RCC 7860 (cell line): Measurements from ENCODE around the gene NTSR1.

ENCODE experiments used
- DNase-seq: peaks from one replicate; pipeline ENCODE4 v3.0.0-alpha.2; 2015; ENCODE audit warnings: low spot score
- FAIRE-seq: peaks from 2 replicates; lab custom pipeline; 2012; peaks lifted over from hg19 to GRCh38; lab: Jason Lieb, UNC

The NTSR1 gene

DNA sequence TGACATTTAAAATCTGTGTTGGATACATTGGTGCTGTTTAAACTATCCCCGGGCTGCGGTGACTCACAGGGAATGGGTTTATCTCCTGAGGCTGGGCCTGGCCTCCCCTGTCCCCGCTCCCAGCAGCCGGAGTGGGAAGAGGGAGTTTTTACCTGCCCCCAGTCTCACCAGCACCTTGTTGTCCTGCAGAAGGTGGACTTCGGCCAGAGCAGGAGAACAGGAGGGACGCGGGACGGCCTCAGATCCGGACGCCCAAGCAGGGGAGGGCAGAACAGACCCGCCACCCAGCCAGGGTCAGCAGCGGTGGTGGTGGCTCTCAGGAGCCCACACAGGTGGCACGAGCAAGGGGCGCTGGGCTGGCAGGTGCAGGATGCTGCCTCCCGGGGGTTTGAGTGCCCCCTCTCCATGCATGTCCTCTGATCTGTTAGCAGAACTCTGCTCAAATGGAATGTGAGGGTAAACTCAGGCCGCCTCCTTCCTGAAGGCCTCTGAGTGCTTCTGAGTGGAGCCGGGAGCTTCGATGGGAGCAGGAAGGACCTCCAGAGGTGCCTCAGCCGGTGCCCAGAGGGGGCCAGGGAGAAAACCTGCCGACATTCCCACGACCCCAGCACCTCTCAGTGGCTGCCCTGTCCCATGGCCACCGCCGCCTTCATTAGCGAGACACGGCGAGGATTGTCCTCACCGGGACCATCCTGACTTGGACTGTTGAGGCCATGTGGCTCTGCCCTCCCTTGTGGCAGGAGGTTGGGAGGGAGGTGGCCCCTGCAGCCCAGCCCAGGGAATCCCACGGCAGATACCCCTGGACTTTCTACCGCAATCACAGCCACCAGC, 44.2 kb downstream of the NTSR1 start:
- no peak for FAIRE-seq
- DNase-seq: no peak

DNA sequence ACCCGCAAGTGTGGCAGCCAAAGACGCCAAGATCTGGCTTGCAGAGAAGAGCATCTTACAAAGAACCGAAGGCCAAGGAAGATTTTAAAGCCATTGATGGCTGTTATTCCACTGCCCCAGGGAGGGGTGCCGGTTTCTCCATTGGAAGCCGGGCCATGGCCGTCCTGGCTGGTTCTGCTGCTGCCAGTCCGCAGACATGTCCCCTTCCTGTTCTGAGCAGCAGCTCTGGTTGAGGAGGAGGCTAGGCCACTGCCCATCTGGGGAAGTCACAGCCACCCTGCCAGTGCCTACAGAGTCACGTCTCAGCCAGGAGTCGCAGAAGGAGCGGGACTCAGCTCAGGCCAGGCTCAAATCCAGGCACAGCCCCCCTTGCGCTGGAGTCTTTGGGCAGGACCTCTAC, 45.0 kb downstream of the NTSR1 start:
- FAIRE-seq: no peak
- no peak for DNase-seq

DNA sequence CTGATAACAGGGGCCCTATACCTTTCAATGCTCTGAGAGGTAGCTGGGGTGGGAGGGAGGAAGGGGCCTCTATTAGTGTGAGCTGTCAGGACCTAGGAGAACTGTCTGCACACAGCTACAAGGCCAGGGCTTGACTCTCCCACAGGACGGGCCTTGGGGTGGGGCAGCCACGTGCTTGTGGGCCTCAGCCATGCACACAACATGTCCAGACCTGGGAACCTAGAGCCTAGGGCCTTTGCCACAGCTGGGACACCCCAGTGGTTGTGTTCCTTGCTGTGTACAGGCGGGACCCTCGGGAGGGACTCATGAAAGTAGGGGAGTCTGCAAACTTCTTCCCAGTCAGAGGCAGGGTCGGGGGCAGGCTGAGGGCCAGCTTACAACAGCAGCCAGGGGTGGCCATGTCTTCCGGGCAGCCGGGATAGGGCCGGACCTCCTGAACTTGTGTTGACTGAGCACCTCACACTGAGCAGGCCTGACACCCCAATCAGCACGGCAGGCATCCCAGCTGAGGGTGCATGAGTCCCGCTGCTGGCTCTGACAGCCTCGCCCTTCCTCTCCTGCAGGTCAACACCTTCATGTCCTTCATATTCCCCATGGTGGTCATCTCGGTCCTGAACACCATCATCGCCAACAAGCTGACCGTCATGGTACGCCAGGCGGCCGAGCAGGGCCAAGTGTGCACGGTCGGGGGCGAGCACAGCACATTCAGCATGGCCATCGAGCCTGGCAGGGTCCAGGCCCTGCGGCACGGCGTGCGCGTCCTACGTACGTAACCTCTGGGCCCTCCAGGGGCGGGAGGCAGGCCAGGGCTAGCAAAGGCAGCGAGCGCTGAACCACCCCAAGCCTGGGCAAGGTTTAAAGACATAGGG, 45.7 kb downstream of the NTSR1 start:
- no peak for FAIRE-seq
- DNase-seq: no peak

DNA sequence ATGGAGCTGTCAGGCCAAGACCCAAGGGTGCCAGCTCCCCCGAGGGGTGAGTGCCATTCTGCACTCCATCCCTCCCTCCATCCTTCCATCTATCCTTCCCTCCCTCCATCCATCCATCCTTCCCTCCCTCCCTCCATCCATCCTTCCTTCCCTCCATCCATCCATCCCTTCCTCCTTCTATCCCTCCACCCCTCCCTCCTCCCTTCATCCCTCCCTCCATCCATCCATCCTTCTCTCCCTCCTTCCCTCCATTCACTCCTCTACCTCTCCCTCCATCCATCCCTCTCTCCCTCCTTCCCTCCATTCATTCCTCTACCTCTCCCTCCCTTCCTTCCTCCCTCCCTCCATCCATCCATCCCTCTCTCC, 46.3 kb downstream of the NTSR1 start:
- FAIRE-seq: no peak
- no peak for DNase-seq

DNA sequence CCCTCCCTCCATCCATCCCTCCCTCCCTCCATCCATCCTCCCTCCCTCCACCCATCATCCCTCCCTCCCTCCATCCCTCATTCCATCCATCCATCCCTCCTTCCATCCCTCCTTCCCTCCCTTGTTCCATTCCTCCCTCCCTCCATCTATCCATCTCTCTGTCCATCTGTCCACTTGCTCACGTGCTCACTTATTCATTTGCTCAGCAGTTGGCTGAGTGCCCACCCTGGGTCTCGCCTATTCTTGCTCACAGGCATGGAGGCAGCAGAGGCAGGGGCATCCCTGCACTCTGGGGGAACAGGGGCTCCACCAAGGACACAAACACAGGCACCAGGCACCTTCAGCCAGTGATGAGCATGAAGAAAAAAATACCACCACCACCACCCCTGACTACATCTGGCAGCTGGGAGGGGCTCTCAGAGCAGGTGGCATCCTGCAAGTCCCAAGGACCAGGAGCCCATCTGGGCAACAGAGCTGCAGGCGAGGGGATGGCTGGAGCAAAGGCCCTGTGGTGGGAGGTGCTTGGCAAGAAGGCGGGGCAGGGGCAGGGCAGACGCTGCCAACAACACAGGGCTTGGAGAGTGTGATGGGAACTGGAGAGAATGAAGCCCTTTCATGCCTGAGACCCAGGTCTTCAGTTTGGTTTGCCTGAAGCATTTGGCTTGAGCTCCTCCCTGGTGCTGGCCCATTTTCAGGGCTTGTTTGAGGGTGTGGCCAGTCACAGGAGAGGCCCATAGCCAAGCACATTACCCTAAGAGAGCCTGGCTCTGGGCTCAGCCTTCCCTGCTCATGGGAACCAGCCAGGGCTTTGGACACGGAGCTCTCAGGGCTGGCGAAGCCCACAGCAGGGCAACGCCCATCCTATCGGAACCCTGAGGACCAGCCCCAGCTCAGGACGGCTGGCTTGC, 47.4 kb downstream of the NTSR1 start:
- FAIRE-seq: no peak
- DNase-seq: no peak

DNA sequence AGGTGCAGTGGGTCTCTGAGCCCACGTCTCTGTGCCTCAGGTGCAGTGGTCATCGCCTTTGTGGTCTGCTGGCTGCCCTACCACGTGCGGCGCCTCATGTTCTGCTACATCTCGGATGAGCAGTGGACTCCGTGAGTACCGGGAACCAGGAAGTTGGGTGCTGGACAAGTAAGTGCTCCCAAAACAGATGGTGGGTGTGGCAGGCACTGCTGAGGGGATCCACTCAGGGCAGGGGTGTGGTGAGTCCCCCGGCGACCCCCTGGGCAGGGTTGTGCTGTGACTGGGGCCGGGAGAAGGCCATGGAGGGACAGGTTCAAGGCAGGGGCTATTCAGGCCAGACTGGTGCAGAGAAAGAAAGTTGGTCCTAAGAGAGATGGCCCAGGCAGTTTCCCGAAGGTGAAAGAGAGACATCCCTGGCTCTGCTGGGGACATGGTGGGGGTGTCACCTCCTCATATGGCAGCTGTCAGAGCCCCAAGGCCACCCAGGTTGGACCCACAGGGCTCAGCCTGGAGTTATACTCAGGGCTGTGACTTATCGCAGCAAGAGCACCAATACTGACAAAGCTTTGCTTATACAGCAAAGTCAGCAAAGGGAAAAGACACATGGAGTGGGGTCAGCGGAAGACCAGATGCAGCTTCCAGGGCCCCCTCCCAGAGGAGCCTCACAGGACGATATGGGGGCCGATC, 49.7 kb downstream of the NTSR1 start:
- FAIRE-seq (no peak), DNase-seq (no peak)

DNA sequence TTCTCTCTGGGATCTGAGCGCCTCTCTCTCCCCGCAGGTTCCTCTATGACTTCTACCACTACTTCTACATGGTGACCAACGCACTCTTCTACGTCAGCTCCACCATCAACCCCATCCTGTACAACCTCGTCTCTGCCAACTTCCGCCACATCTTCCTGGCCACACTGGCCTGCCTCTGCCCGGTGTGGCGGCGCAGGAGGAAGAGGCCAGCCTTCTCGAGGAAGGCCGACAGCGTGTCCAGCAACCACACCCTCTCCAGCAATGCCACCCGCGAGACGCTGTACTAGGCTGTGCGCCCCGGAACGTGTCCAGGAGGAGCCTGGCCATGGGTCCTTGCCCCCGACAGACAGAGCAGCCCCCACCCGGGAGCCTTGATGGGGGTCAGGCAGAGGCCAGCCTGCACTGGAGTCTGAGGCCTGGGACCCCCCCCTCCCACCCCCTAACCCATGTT, 51.4 kb downstream of the NTSR1 start:
- DNase-seq (no peak), FAIRE-seq (no peak)

DNA sequence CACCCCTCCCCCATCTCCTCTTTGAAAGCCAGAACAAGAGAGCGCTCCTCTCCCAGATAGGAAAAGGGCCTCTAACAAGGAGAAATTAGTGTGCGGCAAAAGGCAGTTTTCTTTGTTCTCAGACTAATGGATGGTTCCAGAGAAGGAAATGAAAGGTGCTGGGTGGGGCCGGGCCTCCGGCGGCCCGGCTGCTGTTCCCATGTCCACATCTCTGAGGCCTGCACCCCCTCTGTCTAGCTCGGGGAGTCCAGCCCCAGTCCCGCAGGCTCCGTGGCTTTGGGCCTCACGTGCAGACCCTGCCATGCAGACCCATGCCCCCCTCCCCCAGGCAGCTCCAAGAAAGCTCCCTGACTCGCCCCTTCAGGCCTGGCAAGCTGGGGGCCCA, 51.8 kb downstream of the NTSR1 start:
- no peak for FAIRE-seq
- DNase-seq: no peak

DNA sequence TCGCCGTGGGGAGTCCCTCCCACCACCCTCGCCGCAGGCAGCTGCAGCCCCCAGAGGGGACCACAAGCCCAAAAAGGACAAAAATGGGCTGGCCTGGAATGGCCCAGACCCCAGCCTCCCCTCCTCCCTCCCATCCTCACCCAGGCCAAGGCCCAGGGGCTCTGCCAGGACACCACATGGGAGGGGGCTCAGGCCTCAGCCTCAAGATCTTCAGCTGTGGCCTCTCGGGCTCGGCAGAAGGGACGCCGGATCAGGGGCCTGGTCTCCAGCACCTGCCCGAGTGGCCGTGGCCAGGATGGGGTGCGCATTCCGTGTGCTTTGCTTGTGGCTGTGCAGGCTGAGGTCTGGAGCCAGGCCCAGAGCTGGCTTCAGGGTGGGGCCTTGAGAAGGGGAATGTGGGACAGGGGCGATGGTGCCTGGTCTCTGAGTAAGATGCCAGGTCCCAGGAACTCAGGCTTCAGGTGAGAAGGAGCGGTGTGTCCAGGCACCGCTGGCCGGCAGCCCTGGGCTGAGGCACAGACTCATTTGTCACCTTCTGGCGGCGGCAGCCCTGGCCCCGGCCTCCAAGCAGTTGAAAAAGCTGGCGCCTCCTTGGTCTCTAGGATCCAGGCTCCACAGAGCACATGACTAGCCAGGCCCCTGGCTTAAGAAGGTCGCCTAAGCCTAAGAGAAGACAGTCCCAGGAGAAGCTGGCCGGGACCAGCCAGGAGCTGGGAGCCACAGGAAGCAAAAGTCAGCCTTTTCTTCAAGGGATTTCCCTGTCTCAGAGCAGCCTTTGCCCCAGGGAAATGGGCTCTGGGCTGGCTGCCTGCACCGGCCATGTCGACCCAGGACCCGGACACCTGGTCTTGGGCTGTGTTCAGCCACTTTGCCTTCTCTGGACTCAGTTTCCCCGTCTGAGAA, 52.5 kb downstream of the NTSR1 start:
- FAIRE-seq (no peak), DNase-seq (no peak)

DNA sequence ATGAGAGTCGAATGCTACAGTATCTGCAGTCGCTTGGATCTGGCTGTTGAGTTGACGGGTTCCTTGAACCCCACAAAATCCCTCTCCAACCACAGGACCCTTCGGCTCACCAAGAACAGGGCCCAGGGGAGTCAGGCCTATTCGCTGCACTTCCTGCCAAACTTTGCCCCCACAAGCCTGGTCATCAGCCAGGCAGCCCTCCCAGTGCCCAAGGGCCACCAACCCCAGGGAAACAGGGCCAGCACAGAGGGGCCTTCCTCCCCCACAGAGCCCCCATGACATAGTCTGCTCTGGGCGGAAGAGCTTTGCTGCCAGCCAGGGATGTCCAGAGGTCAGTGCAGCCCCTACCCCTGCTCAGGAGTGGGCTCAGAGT, 53.1 kb downstream of the NTSR1 start:
- DNase-seq: no peak
- no peak for FAIRE-seq

DNA sequence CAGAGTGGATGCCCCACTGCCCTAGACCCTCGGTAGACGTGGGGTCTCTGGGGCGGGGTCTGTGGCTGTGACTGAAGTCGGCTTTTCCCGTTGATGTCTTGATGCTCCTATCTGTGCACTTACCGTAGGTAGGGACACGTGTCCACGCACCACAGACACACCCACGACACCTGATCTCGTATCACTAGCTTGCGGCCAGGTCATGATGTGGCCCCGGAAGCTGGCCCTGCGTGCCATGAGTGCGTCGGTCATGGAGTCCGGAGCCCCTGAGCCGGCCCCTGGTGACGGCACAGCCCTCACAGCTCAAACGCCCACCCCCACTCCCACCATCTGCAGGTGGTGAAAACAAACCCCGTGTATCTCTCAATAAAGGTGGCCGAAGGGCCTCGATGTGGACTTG, 53.7 kb downstream of the NTSR1 start:
- no peak for DNase-seq
- FAIRE-seq: no peak

DNA sequence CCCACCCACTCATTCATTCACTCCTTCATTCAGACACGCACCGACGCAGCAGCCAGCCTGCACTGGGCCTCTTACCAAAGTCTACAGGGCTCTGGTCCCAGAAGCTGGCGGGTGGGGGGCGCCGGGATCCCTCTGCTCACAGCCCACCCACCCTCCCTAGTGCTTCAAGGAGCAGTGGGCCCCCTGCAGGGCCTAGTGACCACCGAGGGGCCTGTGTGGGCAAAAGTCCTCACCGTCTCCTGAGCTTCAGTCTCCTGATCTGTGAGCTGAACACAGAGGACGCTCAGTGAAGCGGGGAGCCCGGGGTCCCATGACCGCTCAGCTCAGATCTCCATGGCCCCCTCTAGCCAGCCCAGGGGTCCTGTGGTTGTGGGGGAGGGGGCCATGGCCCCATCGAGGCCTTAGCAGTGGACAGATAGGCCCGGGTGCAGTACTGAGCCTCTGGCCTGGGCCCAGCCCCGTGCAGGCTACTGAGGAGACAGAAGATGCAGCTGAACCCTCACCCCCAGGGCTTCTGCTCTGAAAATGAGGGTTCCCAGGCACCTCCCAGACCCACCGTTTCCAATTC, 54.2 kb downstream of the NTSR1 start:
- FAIRE-seq: no peak

DNA sequence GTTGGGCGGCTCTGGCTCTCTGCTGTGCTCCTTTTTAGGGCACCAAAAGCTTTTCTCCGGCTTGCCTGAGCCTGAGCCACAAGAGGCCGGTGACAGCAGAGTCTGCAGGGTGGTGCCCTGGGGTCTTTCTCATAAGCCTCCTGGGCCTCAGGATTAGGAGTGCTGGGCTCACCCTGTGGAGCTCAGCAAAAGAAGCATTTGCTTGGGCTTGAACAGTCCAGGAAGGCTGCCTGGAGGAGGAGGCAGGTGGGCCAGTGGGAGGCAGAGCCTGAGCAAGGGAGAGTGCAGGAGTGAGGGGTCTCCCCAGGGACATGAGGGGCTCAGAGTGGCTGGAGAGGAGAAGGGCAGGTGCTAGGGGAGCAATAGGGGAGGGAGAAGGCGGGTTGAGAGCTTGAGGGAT, 54.8 kb downstream of the NTSR1 start:
- DNase-seq (no peak), FAIRE-seq (no peak)

More for the DNA sequence above, 54.2 kb downstream of the NTSR1 start:
- DNase-seq: no peak

DNA sequence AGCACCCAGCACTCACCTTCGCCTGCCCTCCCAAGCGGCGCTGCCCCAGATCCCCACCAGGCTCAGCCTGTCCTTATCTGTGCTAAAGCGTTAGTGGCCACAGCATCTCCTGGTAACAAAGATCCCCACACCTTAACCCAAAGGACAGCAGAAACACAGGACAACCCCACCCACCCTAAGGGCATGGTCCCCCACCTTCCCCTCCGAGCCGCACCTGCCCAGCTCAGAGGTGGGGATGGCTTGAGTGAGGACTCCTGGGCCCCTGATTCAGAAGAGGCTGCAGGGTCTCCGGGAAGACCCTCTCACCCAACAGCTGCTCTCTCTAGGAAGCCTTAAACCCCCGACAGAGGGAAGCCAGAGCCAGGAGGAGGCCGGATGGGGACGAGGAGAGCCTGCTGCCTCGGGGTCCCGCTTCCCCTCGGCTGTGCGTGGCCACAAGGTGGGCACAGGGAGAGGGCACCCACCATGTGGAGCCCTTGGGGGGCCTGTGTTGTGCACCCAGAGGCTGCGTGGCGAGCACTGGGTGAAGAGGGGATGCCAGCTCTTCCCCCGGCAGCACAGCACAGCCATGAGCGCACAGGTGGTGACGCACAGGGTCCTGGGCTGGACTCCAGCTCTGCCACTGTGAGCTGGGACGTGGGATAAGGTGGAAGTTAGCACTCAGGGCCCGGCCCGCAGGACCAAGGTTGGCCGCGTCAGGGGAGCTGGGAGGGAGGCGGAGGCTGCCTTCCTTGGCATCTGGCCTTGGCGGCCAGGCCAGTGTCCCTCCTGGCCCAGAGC, 55.7 kb downstream of the NTSR1 start:
- FAIRE-seq (no peak), DNase-seq (no peak)

DNA sequence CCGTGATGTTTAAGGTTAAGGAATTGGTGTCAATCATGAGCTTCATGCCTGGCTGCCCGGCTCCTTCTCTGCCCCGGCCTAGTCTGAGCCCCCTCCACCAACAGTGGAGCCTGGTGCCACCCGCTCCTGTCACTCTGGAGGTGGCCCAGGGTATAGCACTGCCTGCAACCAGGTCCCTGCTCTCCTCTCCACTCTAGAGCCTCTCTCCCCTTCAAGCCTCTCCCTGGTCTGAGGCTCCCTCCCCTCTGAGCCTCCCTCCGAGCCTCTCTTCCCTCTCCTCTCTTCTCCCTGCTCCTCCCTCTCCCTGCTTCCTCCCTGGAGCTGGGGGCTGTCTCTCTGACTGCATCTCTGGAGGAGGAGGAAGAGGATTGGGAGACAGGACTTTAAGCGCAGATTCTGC, 56.4 kb downstream of the NTSR1 start:
- FAIRE-seq: no peak
- DNase-seq: no peak

DNA sequence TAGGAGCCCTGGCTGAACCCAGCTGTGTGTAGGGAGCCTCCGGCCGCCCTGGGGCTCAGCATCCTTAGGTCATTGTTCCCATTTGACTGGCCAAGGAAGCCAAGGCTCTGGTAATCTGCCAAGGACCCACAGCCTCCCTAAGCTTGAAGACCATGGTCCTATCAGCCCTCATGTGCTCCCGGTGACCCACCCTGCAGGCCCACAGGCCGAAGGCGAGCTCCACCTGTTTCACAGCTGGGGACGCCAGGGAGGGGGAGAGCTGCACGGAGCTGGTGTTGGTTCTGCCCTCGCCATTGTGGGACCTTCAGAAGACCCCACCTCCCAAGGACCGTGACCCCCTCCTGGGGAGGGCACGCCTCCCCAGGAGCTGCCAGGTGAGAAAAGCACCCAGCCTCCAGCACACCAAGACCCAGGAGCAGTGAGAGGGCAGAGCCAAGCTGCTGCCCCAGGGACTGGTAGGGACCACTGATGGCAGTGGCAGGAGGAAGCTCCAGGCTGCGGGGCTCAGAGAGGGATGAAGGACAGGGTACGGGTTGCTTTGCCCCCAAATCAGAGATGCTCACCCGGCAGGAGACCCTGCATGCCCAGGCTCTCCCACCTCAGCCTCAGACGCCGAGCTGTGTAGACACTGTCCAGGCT, 56.9 kb downstream of the NTSR1 start:
- DNase-seq (no peak), FAIRE-seq (no peak)

DNA sequence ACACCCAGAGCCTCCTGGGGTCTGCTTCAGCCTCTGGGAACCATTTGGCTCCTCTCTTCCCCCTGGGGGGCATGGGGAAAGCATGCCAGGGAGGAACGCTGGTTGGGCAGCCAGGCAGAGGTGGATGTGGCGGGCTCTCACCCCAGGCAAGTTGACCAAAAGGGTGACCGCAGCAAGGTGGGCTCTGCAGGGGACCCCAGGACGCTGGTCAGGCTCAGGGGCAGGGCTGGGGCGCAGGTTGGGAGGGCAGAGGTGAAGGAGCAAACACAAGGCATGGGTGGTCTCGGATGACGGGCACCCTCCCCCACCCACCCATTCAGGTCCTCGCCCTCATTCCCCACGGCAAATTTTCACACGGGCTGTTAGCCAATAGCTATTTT, 57.4 kb downstream of the NTSR1 start:
- FAIRE-seq: no peak
- no peak for DNase-seq

DNA sequence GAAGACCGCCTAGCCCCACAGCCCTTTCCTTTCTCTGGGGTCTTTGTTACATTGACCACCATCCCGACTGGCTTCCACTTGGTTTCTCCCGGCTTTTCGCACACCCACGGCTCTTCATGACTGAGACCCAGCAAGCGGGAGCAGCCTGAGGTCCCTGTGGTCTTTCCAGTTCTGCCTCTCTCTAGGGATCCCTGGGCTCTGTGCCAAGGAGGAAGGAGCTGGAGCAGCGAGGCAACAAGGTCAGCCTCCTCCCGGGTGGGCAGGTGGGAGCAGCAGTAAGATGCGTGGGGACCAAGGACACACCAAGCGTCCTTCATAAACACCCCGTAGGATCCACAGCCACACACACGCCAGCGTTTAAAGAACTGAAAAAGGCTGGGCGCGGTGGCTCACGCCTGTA, 58.1 kb downstream of the NTSR1 start:
- no peak for DNase-seq
- no peak for FAIRE-seq
